IMR-90 (cell line): ENCODE measurements around the gene PRELID3B. TPM values are rescaled to one million over a fixed set of nuclear protein-coding genes. Genes with fewer than 3 reads are reported as not detected.
A peak's percentile ranks its signal among the peaks of the same experiment; 100 is the strongest.

Experiments
- ATAC-seq: fragments of 200-7000 bp; cut with Tn5 transposase; 2 replicates; pipeline ENCODE4 v1.9.1; 2020; ENCODE audit warnings: low read depth, mild to moderate bottlenecking, moderate library complexity
- BruUV-seq: library from RNA; stranded (reverse); fragments of 400-500 nt; replicated peaks from 2 replicates; lab custom pipeline; 2021; lab: Mats Ljungman, UMichigan
- CTCF ChIA-PET: fragments of 300-600 bp; formaldehyde crosslinking; extraction: SDS; loops from one replicate; lab custom pipeline; 2021; ENCODE audit warnings: antibody characterized with exemption; lab: Yijun Ruan, JAX
- POLR2A ChIA-PET: fragments of 300-600 bp; sonication (Branson Sonifier 250); formaldehyde crosslinking; loops from one replicate; lab custom pipeline; 2022; ENCODE audit warnings: antibody characterized with exemption; ENCODE audit not compliant: unreplicated experiment; lab: Charles Lee
- DNase-seq: peaks from one replicate; pipeline ENCODE4 v3.0.0; 2013
- H2AFZ ChIP-seq: replicated peaks from 2 replicates; pipeline ENCODE3; 2013; ENCODE audit warnings: low read length, mild to moderate bottlenecking; ENCODE audit not compliant: poor library complexity
- H2AK5ac ChIP-seq: 2 replicates; pipeline ENCODE4 v1.6.1; 2013; ENCODE audit warnings: low read depth, low read length, inconsistent platforms
- H2AK9ac ChIP-seq: replicated peaks from 2 replicates; pipeline ENCODE3; 2013; ENCODE audit warnings: mild to moderate bottlenecking, low read depth, low read length, moderate library complexity; ENCODE audit not compliant: poor library complexity
- H2BK120ac ChIP-seq: 2 replicates; pipeline ENCODE4 v1.6.1; 2013; ENCODE audit warnings: low read depth, low read length, inconsistent platforms
- H2BK15ac ChIP-seq: 3 replicates; pipeline ENCODE4 v1.6.1; 2013; ENCODE audit warnings: low read depth, low read length, inconsistent platforms
- H2BK20ac ChIP-seq: 2 replicates; pipeline ENCODE4 v1.6.1; 2013; ENCODE audit warnings: low read depth, mild to moderate bottlenecking, inconsistent platforms, low read length, moderate library complexity
- H2BK5ac ChIP-seq: 2 replicates; pipeline ENCODE4 v1.6.1; 2013; ENCODE audit warnings: mild to moderate bottlenecking, low read depth, low read length, inconsistent platforms; ENCODE audit not compliant: poor library complexity, severe bottlenecking
- H3K14ac ChIP-seq: replicated peaks from 2 replicates; pipeline ENCODE4 v1.6.1; 2013; ENCODE audit warnings: low read depth, low read length, inconsistent platforms
- H3K18ac ChIP-seq: 2 replicates; pipeline ENCODE4 v1.6.1; 2013; ENCODE audit warnings: low read depth, low read length, control low read depth
- H3K23ac ChIP-seq: 2 replicates; pipeline ENCODE4 v1.6.1; 2013; ENCODE audit warnings: low read depth, low read length, inconsistent platforms
- H3K27ac ChIP-seq: 2 replicates; pipeline ENCODE4 v1.5.1; 2013; ENCODE audit warnings: mild to moderate bottlenecking, control low read depth, low read length; ENCODE audit not compliant: insufficient read depth
- H3K27me3 ChIP-seq: 2 replicates; pipeline ENCODE4 v1.6.1; 2013; ENCODE audit warnings: low read length; ENCODE audit not compliant: control insufficient read depth, insufficient read depth
- H3K36me3 ChIP-seq: 2 replicates; pipeline ENCODE4 v1.6.1; 2013; ENCODE audit warnings: low read length, mixed read lengths; ENCODE audit not compliant: control insufficient read depth, insufficient read depth
- H3K4ac ChIP-seq: 2 replicates; pipeline ENCODE4 v1.6.1; 2013; ENCODE audit warnings: low read depth, low read length, inconsistent platforms
- H3K4me1 ChIP-seq: 2 replicates; pipeline ENCODE4 v1.6.1; 2013; ENCODE audit warnings: low read length, mixed read lengths; ENCODE audit not compliant: control insufficient read depth, insufficient read depth
- H3K4me2 ChIP-seq: 2 replicates; pipeline ENCODE4 v1.6.1; 2013; ENCODE audit warnings: low read depth, mild to moderate bottlenecking, control low read depth, low read length, moderate library complexity
- H3K4me3 ChIP-seq: 2 replicates; pipeline ENCODE4 v1.5.1; 2013; ENCODE audit warnings: low read depth, mild to moderate bottlenecking, control low read depth, low read length, moderate library complexity; ENCODE audit not compliant: insufficient read depth
- H3K56ac ChIP-seq: 2 replicates; pipeline ENCODE4 v1.6.1; 2013; ENCODE audit warnings: low read length, inconsistent platforms; ENCODE audit not compliant: insufficient read depth; ENCODE audit errors: extremely low read depth
- H3K79me1 ChIP-seq, 2 experiments: 2 replicates each; pipeline ENCODE4 v1.6.1; 2013; ENCODE audit warnings: low read length in 2 of 2, inconsistent platforms in 1 of 2, low read depth in 1 of 2
- H3K9ac ChIP-seq: 2 replicates; pipeline ENCODE4 v1.6.1; 2013; ENCODE audit warnings: low read depth, low read length, control low read depth
- H3K9me1 ChIP-seq: 2 replicates; pipeline ENCODE4 v1.6.1; 2013; ENCODE audit warnings: low read length, inconsistent platforms; ENCODE audit not compliant: insufficient read depth
- H3K9me3 ChIP-seq: 2 replicates; pipeline ENCODE4 v1.6.1; 2013; ENCODE audit warnings: low read length; ENCODE audit not compliant: control insufficient read depth, insufficient read depth
- H4K20me1 ChIP-seq: 2 replicates; pipeline ENCODE4 v1.6.1; 2013; ENCODE audit warnings: low read length, inconsistent platforms; ENCODE audit not compliant: insufficient read depth
- H4K5ac ChIP-seq: 2 replicates; pipeline ENCODE4 v1.6.1; 2013; ENCODE audit warnings: mild to moderate bottlenecking, low read depth, low read length, control low read depth
- H4K8ac ChIP-seq, 2 experiments: 2 replicates each; pipeline ENCODE4 v1.6.1; 2013; ENCODE audit warnings: low read depth in 2 of 2, low read length in 2 of 2, control low read depth in 1 of 2, inconsistent platforms in 1 of 2
- H4K91ac ChIP-seq: 2 replicates; pipeline ENCODE4 v1.6.1; 2013; ENCODE audit warnings: low read depth, low read length, inconsistent platforms; ENCODE audit not compliant: insufficient read depth
- CHD1 ChIP-seq: IDR thresholded peaks from 2 replicates; pipeline ENCODE4 v1.6.1; 2012; ENCODE audit warnings: low read depth, low read length, improper control_type of control experiment
- ELK1 ChIP-seq: fragments of 150-350 bp; IDR thresholded peaks from 2 replicates; pipeline ENCODE4 v1.6.1; 2016; ENCODE audit warnings: low read depth, mild to moderate bottlenecking, low read length, moderate library complexity, borderline replicate concordance
- RAD21 ChIP-seq: IDR thresholded peaks from 2 replicates; pipeline ENCODE4 v1.6.1; 2012; ENCODE audit warnings: low read length, improper control_type of control experiment
- WGBS, 2 experiments: methylation state at CpG; one replicate each; pipeline versions ENCODE4 v1.1.5 to v1.1.7; 2013; ENCODE audit warnings: missing lambda C conversion rate in 2 of 2; ENCODE audit not compliant: insufficient read length in 1 of 2; ENCODE audit errors: extremely low coverage in 2 of 2; 5-methylcytosine and 5-hydroxymethylcytosine counted together
- dilution Hi-C: fragments of 300-500 bp; cut with HindIII; formaldehyde crosslinking; loops from one replicate; pipeline ENCODE4 v1.14.3; 2018; ENCODE audit warnings: low sequenced_read_pairs; ENCODE audit not compliant: unreplicated experiment
- in situ Hi-C: fragments of 300-500 bp; cut with MboI; formaldehyde crosslinking; loops from 3 replicates; pipeline ENCODE4 v1.14.3; 2019; ENCODE audit warnings: low sequenced_read_pairs, inconsistent platforms, mixed read lengths
- intact Hi-C: fragments of 100-400 bp; cut with micrococcal nuclease; formaldehyde crosslinking; loops from 2 replicates; pipeline ENCODE4 v1.10.0; 2022
- polyA plus RNA-seq, 3 experiments: library from polyadenylated mRNA; depleted of rRNA; stranded (reverse); fragments of >200 nt; gene quantifications; 2 replicates each; pipeline ENCODE4 v1.2.3, GENCODE V29; 2012; ENCODE audit warnings: low replicate concordance in 1 of 3
- total RNA-seq: library from RNA; depleted of rRNA; stranded (reverse); fragments of >200 nt; gene quantifications from 2 replicates; pipeline ENCODE4 v1.2.3, GENCODE V29; 2012

The PRELID3B gene
- total and polyA plus RNA-seq, 2 of the 4 experiments (the other 2 are of a cell fraction) = 24.8 to 41.9 TPM

DNA sequence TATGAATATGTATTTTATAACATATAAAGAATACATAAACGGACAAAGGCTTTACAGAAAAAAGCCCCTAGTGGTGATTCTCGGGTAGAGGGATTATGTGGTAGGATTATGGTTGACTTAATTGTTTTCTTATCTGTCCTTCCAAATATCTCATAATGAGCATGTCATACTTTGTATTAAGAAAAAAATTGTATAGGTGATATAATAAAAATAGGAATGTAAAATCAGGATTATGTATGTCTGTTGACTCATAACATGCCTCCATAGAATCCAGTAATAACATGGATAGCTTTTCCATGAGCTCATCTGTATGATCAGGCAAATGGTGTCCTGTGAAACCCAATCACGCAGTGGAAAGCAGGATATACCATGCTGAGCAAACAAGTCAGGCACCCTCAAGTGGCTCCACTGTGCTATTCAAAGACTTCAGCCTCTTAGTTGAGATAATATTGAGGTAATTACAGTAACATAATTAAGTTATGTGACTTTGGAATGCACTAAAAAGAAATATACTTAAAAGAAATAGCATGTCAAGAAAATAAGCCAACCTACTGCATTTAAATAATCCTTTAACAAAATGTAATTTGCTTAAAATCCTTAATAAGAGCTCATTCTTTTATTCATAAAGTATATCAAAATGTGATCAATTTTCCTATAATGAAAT lies 39.6 kb upstream of the PRELID3B start:
- ChIA-PET POLR2A (no interaction called here), CTCF (interaction anchor here (0.6 to 1.3 kb wide), 4 partner anchors 15 to 782 kb away, joined by 3 to 5 read pairs (median 4); no protein-coding TSS in a partner anchor)
- Histone ChIP-seq H3K23ac (no peak overlapping the region), H4K5ac (no peak overlapping the region), H3K14ac (no peak overlapping the region), H2BK120ac (0 out of 2 replicates have a peak overlapping the region, but pooled peaks have one; percentile 6), H3K36me3 (no peaks in the 10 kb centered on the region), H3K79me1 (no peaks in the 10 kb centered on the region), H3K4ac (no peak overlapping the region), H3K27ac (no peak overlapping the region), H2BK5ac (peak overlapping the region; percentile 8), H4K20me1 (no peaks in the 10 kb centered on the region), H2BK15ac (no peak overlapping the region), H3K4me3 (no peak overlapping the region), H2AK5ac (no peak overlapping the region), H2AFZ (no peak overlapping the region), H3K9ac (no peak overlapping the region), H3K9me3 (no peaks in the 10 kb centered on the region), H3K18ac (no peak overlapping the region), H4K91ac (no peak overlapping the region), H2AK9ac (no peak overlapping the region), H2BK20ac (no peak overlapping the region), H4K8ac (peak overlapping the region in 1 of 2 experiments; percentile 45; a peak in 1 of 4 replicates), H3K27me3 (peaks cover 3% of the 10 kb centered on the region), H3K4me1 (peaks cover 2% of the 10 kb centered on the region; the same call in 1 of the 2 replicates), H3K56ac (no peak overlapping the region), H3K9me1 (peaks cover 5% of the 10 kb centered on the region; the same call in 1 of the 2 replicates), H3K4me2 (no peak overlapping the region)
- intact Hi-C loops (loop anchor here (10.0 kb wide), 2 partner anchors 323 to 413 kb away; no protein-coding TSS in a partner anchor), dilution Hi-C loops (no loop called here), in situ Hi-C loops (no loop called here)
- DNase-seq (peak; percentile 84), ATAC-seq (peak; percentile 75)
- TF ChIP-seq ELK1 = no peak
- no peak for TF ChIP-seq CHD1
- 0 out of 2 replicates have a peak, but pooled peaks have one; percentile 4 for TF ChIP-seq RAD21
- no CpG with 5 or more reads among the region's 3 CpGs for WGBS, 2 experiments
- BruUV-seq = no TSS peak
